Adipose tissue (tissue), 3 donors: ENCODE data around the gene TOPAZ1. TPM values are rescaled to one million over a fixed set of nuclear protein-coding genes. Genes with fewer than 3 reads are reported as not detected.

Experiments
- H3K27ac ChIP-seq: one replicate; pipeline ENCODE4 v1.5.1; 2013; ENCODE audit warnings: low read depth, low read length
- WGBS, 3 donors: extraction: QIAGEN DNeasy Blood & Tissue Kit; methylation state at CpG; one replicate each; pipeline ENCODE4 v1.1.7; 2013; 5-methylcytosine and 5-hydroxymethylcytosine counted together
- polyA plus RNA-seq, 3 donors: library from polyadenylated mRNA; stranded (reverse); fragments of 200-250 nt; gene quantifications; one replicate each; pipeline ENCODE4 v1.2.3, GENCODE V29; 2013
- donor health status: healthy with polysubstance abuse.
- donor health status: Bipolar disorder and iron deficiency.
- donor health status: healthy.

Gene TOPAZ1
- polyA plus RNA-seq, 3 donors: not detected

DNA sequence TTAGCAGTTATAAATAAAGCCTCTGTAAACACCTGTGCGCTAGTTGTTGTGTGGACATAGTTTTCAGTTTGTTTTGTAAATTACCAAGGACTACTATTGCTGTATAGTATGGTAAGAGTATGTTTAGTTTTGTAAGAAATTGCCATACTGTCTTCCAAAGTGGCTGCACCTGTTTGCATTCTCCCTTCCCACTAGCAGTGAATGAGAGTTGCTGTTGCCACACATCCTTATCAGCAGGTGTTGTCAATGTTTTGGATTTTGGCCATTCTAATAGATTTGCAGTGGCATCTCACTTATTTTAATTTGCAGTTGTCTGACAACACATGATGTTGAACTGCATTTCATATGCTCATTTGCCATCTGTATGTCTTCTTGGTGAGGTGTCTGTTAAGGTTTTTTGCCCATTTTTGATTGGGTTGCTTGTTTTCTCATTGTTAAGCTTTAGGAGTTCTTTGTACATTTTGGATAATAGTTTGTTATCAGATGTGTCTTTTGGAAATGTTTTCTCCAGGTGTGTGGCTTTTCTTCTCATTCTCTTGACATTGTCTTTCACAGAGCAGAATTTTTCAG is 111.8 kb downstream of the TOPAZ1 start:
- H3K27ac ChIP-seq: no peak overlapping the region
- WGBS, 3 donors: 81 to 100% (median 97%) methylated on average over 1 of the region's 1 CpG

DNA sequence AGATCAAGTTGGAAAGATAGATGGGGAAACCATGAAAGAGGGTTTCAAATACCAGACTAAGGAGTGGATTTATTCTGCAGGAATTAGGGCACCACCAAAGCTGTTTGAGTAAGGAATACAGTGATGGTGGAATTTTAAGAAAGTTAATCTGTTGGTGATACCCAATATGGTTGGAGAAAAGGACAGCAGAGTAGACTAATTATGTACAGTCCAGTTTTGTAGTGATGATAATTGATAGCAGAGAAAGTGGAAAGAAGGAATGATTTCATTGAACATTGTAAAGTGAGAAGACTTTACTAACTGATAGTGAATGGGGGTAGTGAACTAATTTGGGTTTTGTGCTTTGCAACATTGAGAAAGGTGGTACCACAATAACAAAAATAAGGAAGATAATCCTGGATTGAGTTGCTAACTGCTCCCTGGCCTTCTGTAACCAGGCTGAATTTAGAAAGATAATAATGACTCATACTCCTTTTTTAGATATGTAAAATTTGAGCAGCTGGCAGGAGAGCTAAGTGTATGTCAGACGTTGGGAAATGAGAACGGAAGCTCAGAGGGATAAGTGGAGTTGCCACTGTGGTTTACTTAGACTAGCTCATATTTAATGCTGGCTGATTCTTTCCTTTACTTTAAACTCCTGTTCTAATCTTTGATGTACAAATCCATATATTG is 113.8 kb downstream of the TOPAZ1 start:
- H3K27ac ChIP-seq: no peak overlapping the region

DNA sequence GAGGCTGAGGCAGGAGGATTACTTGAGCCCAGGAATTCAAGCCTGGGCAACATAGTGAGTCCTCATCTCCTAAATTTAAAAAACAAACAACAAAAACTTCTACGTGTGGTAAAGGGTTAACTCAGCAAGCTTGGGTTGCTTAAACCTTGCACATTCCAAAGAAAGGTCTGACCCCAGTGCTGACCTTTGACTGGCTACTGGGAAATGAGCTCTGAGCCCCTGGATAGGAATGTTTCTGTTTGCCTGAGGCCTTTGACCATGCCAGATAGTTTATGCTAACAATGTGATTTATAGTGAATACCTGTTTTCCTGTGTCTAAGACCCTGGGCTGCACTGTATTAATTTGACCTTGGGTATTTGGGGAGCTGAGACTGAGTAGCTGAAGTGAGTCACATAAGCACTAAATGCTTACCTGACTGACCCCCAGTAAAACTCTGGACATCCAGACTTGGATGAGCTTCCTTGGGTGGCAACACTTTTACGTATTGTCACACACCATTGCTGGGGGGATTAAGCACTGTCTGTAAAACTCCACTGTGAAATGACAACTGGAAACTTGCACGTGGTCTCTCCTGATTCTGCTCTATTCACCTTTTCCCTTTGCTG is 117.6 kb downstream of the TOPAZ1 start:
- 63 to 75% (median 66%) methylated on average over 3 of the region's 3 CpGs for WGBS, 3 donors
- no peak overlapping the region for H3K27ac ChIP-seq

More for the DNA sequence above, 113.8 kb downstream of the TOPAZ1 start:
- 15 to 36% (median 35%) methylated on average over 2 of the region's 2 CpGs for WGBS, 3 donors

DNA sequence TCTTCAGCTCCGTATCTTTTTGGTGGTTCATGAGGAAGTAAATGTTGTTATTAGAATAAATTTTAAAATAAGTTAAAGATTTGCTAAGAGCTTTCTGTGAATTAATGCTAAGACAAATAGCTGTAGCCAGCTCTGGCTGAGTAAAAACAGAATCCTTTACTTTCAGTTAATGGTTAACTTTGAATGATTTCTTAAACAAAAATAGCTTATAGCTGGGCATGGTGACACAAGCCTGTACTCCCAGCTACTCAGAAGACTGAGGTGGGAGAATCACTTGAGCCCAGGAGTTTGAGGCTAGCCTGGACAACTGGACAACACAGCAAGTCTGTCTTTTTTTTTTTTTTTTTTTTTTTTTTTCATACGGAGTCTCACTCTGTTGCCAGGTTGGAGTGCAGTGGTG is 121.9 kb downstream of the TOPAZ1 start:
- WGBS, 3 donors: 32 to 88% (median 86%) methylated on average over 1 to 2 of the region's 2 CpGs
- H3K27ac ChIP-seq: no peak overlapping the region

DNA sequence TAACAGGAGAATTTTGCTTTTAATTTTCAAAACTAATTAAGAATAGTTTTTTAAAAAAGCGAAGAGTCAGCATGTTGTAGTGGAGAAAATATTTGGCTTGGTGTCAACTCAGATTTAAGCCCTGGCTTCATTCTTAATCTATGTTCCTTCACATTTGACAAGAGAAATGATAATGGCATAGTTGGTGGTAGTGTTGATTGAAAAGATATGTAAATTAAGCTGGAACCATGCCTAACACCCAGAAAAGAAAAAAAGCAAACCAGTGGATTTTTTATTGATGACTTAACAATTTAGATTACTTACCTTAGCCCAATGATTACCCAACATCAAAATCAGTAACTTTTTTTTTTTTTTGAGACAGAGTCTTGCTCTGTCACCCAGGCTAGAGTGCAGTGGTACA is 124.3 kb downstream of the TOPAZ1 start:
- no peak overlapping the region for H3K27ac ChIP-seq
- WGBS, 3 donors: 83 to 100% (median 99%) methylated on average over 1 of the region's 1 CpG

DNA sequence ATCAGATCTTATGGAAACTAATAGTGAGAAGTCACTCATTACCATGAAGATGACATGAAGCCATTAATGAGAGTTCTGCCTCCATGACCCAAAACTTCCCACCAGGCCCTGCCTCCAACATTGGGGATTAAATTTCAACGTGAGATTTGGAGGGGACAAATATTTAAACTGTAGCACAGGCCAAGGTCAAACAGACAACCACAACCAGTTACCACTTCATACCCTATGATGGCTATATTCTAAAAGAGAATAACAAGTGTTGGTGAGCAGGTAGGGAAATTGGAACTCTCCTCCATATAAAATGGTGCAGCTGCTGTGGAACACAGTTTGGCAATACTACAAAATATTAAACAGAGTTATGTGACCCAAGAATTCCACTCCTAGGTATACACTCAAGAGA is 133.8 kb downstream of the TOPAZ1 start:
- WGBS, 3 donors: 30 to 94% (median 88%) methylated on average over 1 of the region's 1 CpG
- H3K27ac ChIP-seq: no peak overlapping the region

Other genes with a start within 250 kb of the TOPAZ1 start
- 10 to 100 TPM in 2 of 3 donors, 1 to 10 TPM in 1; 7.6 to 14.1 (median 12.7) TPM for gene TCAIM, start 96.9 kb downstream of the TOPAZ1 start, polyA plus RNA-seq
- gene ZNF445, start 235.8 kb downstream of the TOPAZ1 start, polyA plus RNA-seq: 1 to 10 TPM; 2.2 to 5.8 (median 2.8) TPM